HCEC 1CT (cell line): ENCODE data around the gene ESF1.

ENCODE experiments used
- DNase-seq: peaks from one replicate; pipeline ENCODE4 v3.0.0-alpha.2; 2017

The ESF1 gene

GRCh38 chr20:13736436-13737191, 48.1 kb downstream of the ESF1 start:
- peak; percentile 76 for DNase-seq

GRCh38 chr20:13735826-13736225, 48.9 kb downstream of the ESF1 start:
- DNase-seq, result no peak

GRCh38 chr20:13723011-13723410, 61.7 kb downstream of the ESF1 start:
- peak; percentile 3 for DNase-seq

GRCh38 chr20:13718171-13718570, 66.5 kb downstream of the ESF1 start:
- no peak for DNase-seq

- DNase-seq, result no peak
These were observed 67.1 kb downstream of the ESF1 start for GRCh38 chr20:13717631-13718044.

- DNase-seq, result no peak
These were observed 69.5 kb downstream of the ESF1 start for GRCh38 chr20:13715171-13715570.

GRCh38 chr20:13708234-13708633, 76.5 kb downstream of the ESF1 start:
- no peak for DNase-seq

GRCh38 chr20:13703265-13703664, 81.5 kb downstream of the ESF1 start:
- no peak for DNase-seq

- DNase-seq, result no peak
These were observed 83.2 kb downstream of the ESF1 start for GRCh38 chr20:13701486-13701885.

- DNase-seq, result no peak
These were observed 84.0 kb downstream of the ESF1 start for GRCh38 chr20:13700761-13701160.

- DNase-seq, result no peak
These were observed 90.1 kb downstream of the ESF1 start for GRCh38 chr20:13694420-13695150.

GRCh38 chr20:13692802-13693736, 91.7 kb downstream of the ESF1 start:
- no peak for DNase-seq

- no peak for DNase-seq
These were observed 93.8 kb downstream of the ESF1 start for GRCh38 chr20:13690943-13691342.

GRCh38 chr20:13687815-13688214, 96.9 kb downstream of the ESF1 start:
- DNase-seq, result no peak

- DNase-seq, result no peak
These were observed 99.1 kb downstream of the ESF1 start for GRCh38 chr20:13685623-13686022.

GRCh38 chr20:13684566-13685222, 100.0 kb downstream of the ESF1 start:
- DNase-seq, result no peak

GRCh38 chr20:13683833-13684232, 100.9 kb downstream of the ESF1 start:
- DNase-seq, result no peak

- DNase-seq, result no peak
These were observed 103.2 kb downstream of the ESF1 start for GRCh38 chr20:13681248-13682125.

- DNase-seq, result no peak
These were observed 105.8 kb downstream of the ESF1 start for GRCh38 chr20:13678944-13679343.

- DNase-seq, result no peak
These were observed 107.5 kb downstream of the ESF1 start for GRCh38 chr20:13677241-13677640.

GRCh38 chr20:13676682-13677081, 108.0 kb downstream of the ESF1 start:
- no peak for DNase-seq

GRCh38 chr20:13672690-13673089, 112.0 kb downstream of the ESF1 start:
- no peak for DNase-seq
